Measurements from ENCODE around the gene RIMS4. TPM values are rescaled to one million over a fixed set of nuclear protein-coding genes. Genes with fewer than 3 reads are reported as not detected.

Gene RIMS4
- total RNA-seq, 1 experiment from 2014 or later, result 2.7 TPM

- no peak overlapping the region for H3K4me3 ChIP-seq (ENCODE audit: insufficient read depth, low read depth, low read length)
- H3K27me3 ChIP-seq (ENCODE audit: control insufficient read depth, insufficient read depth, low read length), result no peaks in the 10 kb centered on the region
- no peak for DNase-seq
- H3K36me3 ChIP-seq (replicated peaks; ENCODE audit: control insufficient read depth, insufficient read depth, low read length), result no peaks in the 10 kb centered on the region
Observed at GRCh38 chr20:44723798-44724362, 86.5 kb downstream of the RIMS4 start.

- Histone ChIP-seq H3K4me3 (ENCODE audit: insufficient read depth, low read depth, low read length) (no peak overlapping the region), H3K36me3 (replicated peaks; ENCODE audit: control insufficient read depth, insufficient read depth, low read length) (no peaks in the 10 kb centered on the region), H3K27me3 (ENCODE audit: control insufficient read depth, insufficient read depth, low read length) (no peaks in the 10 kb centered on the region)
- no peak for DNase-seq
Observed at GRCh38 chr20:44723391-44723790, 87.0 kb downstream of the RIMS4 start.

- DNase-seq, result no peak
Observed at GRCh38 chr20:44722990-44723389, 87.4 kb downstream of the RIMS4 start.

GRCh38 chr20:44721785-44722054 lies 88.6 kb downstream of the RIMS4 start:
- Histone ChIP-seq H3K4me3 (ENCODE audit: insufficient read depth, low read depth, low read length) (no peak overlapping the region), H3K27me3 (ENCODE audit: control insufficient read depth, insufficient read depth, low read length) (no peaks in the 10 kb centered on the region), H3K36me3 (replicated peaks; ENCODE audit: control insufficient read depth, insufficient read depth, low read length) (no peaks in the 10 kb centered on the region)
- no peak for DNase-seq

More at GRCh38 chr20:44722990-44723389, 87.4 kb downstream of the RIMS4 start:
- H3K4me3 ChIP-seq (ENCODE audit: insufficient read depth, low read depth, low read length), result no peak overlapping the region
- no peaks in the 10 kb centered on the region for H3K36me3 ChIP-seq (replicated peaks; ENCODE audit: control insufficient read depth, insufficient read depth, low read length)
- no peaks in the 10 kb centered on the region for H3K27me3 ChIP-seq (ENCODE audit: control insufficient read depth, insufficient read depth, low read length)

- Histone ChIP-seq H3K4me3 (ENCODE audit: insufficient read depth, low read depth, low read length) (no peak overlapping the region), H3K36me3 (replicated peaks; ENCODE audit: control insufficient read depth, insufficient read depth, low read length) (no peaks in the 10 kb centered on the region), H3K27me3 (ENCODE audit: control insufficient read depth, insufficient read depth, low read length) (no peaks in the 10 kb centered on the region)
- DNase-seq, result no peak
Observed at GRCh38 chr20:44720997-44721784, 89.2 kb downstream of the RIMS4 start.

GRCh38 chr20:44720621-44720996 lies 89.7 kb downstream of the RIMS4 start:
- Histone ChIP-seq H3K27me3 (ENCODE audit: control insufficient read depth, insufficient read depth, low read length) (no peaks in the 10 kb centered on the region), H3K4me3 (ENCODE audit: insufficient read depth, low read depth, low read length) (no peak overlapping the region), H3K36me3 (replicated peaks; ENCODE audit: control insufficient read depth, insufficient read depth, low read length) (no peaks in the 10 kb centered on the region)
- no peak for DNase-seq

- no peak overlapping the region for H3K4me3 ChIP-seq (ENCODE audit: insufficient read depth, low read depth, low read length)
- no peaks in the 10 kb centered on the region for H3K27me3 ChIP-seq (ENCODE audit: control insufficient read depth, insufficient read depth, low read length)
- no peaks in the 10 kb centered on the region for H3K36me3 ChIP-seq (replicated peaks; ENCODE audit: control insufficient read depth, insufficient read depth, low read length)
- no peak for DNase-seq
Observed at GRCh38 chr20:44719841-44720240, 90.5 kb downstream of the RIMS4 start.

- H3K27me3 ChIP-seq (ENCODE audit: control insufficient read depth, insufficient read depth, low read length), result no peaks in the 10 kb centered on the region
- H3K36me3 ChIP-seq (replicated peaks; ENCODE audit: control insufficient read depth, insufficient read depth, low read length), result no peaks in the 10 kb centered on the region
- H3K4me3 ChIP-seq (ENCODE audit: insufficient read depth, low read depth, low read length), result no peak overlapping the region
- peak; percentile 85 for DNase-seq
Observed at GRCh38 chr20:44717986-44718385, 92.4 kb downstream of the RIMS4 start.

GRCh38 chr20:44716309-44717106 lies 93.8 kb downstream of the RIMS4 start:
- Histone ChIP-seq H3K4me3 (ENCODE audit: insufficient read depth, low read depth, low read length) (no peak overlapping the region), H3K36me3 (replicated peaks; ENCODE audit: control insufficient read depth, insufficient read depth, low read length) (no peaks in the 10 kb centered on the region), H3K27me3 (ENCODE audit: control insufficient read depth, insufficient read depth, low read length) (no peaks in the 10 kb centered on the region)
- DNase-seq, result no peak

- H3K27me3 ChIP-seq (ENCODE audit: control insufficient read depth, insufficient read depth, low read length), result no peaks in the 10 kb centered on the region
- no peak overlapping the region for H3K4me3 ChIP-seq (ENCODE audit: insufficient read depth, low read depth, low read length)
- H3K36me3 ChIP-seq (replicated peaks; ENCODE audit: control insufficient read depth, insufficient read depth, low read length), result no peaks in the 10 kb centered on the region
- DNase-seq, result no peak
Observed at GRCh38 chr20:44715499-44716308, 94.6 kb downstream of the RIMS4 start.

- H3K36me3 ChIP-seq (replicated peaks; ENCODE audit: control insufficient read depth, insufficient read depth, low read length), result no peaks in the 10 kb centered on the region
- no peak within 1 kb of the TSS for H3K4me3 ChIP-seq (ENCODE audit: insufficient read depth, low read depth, low read length)
- H3K27me3 ChIP-seq (ENCODE audit: control insufficient read depth, insufficient read depth, low read length), result no peaks in the 10 kb centered on the region
- DNase-seq, result no peak
Observed at GRCh38 chr20:44714701-44715498, 95.4 kb downstream of the RIMS4 start, which contains the start of gene CCN5. Gene CCN5 (plus strand): TSS chr20:44715369. CDS start chr20:44715391, 22 bp downstream.

GRCh38 chr20:44714102-44714700 lies 96.1 kb downstream of the RIMS4 start:
- DNase-seq, result no peak
- Histone ChIP-seq H3K36me3 (replicated peaks; ENCODE audit: control insufficient read depth, insufficient read depth, low read length) (no peaks in the 10 kb centered on the region), H3K4me3 (ENCODE audit: insufficient read depth, low read depth, low read length) (no peak overlapping the region), H3K27me3 (ENCODE audit: control insufficient read depth, insufficient read depth, low read length) (no peaks in the 10 kb centered on the region)

GRCh38 chr20:44711237-44711636 lies 99.1 kb downstream of the RIMS4 start:
- Histone ChIP-seq H3K4me3 (ENCODE audit: insufficient read depth, low read depth, low read length) (no peak overlapping the region), H3K27me3 (ENCODE audit: control insufficient read depth, insufficient read depth, low read length) (no peaks in the 10 kb centered on the region), H3K36me3 (replicated peaks; ENCODE audit: control insufficient read depth, insufficient read depth, low read length) (no peaks in the 10 kb centered on the region)
- DNase-seq, result peak; percentile 23
